GM12874 (cell line): ENCODE data around the gene INHBA.

ENCODE experiments used
- CTCF ChIP-seq: IDR thresholded peaks from 2 replicates; pipeline ENCODE4 v1.5.1; 2011; ENCODE audit warnings: low read depth, mild to moderate bottlenecking, control low read depth, low read length, moderate library complexity; ENCODE audit not compliant: insufficient read depth

INHBA gene

GRCh38 chr7:41685684-41686083, 17.2 kb downstream of the INHBA start:
- no peak for TF ChIP-seq CTCF

GRCh38 chr7:41682422-41682821, 20.5 kb downstream of the INHBA start:
- TF ChIP-seq CTCF: no peak

GRCh38 chr7:41679566-41679965, 23.3 kb downstream of the INHBA start:
- no peak for TF ChIP-seq CTCF

- TF ChIP-seq CTCF: no peak
Measured at GRCh38 chr7:41674505-41675023, 28.3 kb downstream of the INHBA start.

GRCh38 chr7:41661596-41661995, 41.3 kb downstream of the INHBA start:
- TF ChIP-seq CTCF: no peak

- no peak for TF ChIP-seq CTCF
Measured at GRCh38 chr7:41659539-41659938, 43.4 kb downstream of the INHBA start.

GRCh38 chr7:41656366-41656765, 46.5 kb downstream of the INHBA start:
- no peak for TF ChIP-seq CTCF
